CD1c-positive myeloid dendritic cell (primary cell): ENCODE results near the gene MGLL.

Experiments used
- DNase-seq: peaks from one replicate; pipeline ENCODE4 v3.0.0-alpha.2; 2016; ENCODE audit errors: extremely low spot score

Gene MGLL

GRCh38 chr3:127835993-127836882, 13.9 kb upstream of the MGLL start:
- no peak for DNase-seq

GRCh38 chr3:127834771-127835170, 12.5 kb upstream of the MGLL start:
- no peak for DNase-seq

- no peak for DNase-seq
These were observed 11.1 kb upstream of the MGLL start for GRCh38 chr3:127833281-127834032.

- peak; percentile 69 for DNase-seq
These were observed 9.4 kb upstream of the MGLL start for GRCh38 chr3:127831723-127832172.

- DNase-seq: no peak
These were observed 7.2 kb upstream of the MGLL start for GRCh38 chr3:127829537-127829936.

GRCh38 chr3:127827808-127828207, 5.5 kb upstream of the MGLL start:
- DNase-seq: no peak

GRCh38 chr3:127825756-127826155, 3.4 kb upstream of the MGLL start:
- DNase-seq: no peak

- no peak for DNase-seq
These were observed 2.0 kb upstream of the MGLL start for GRCh38 chr3:127824151-127824825.

- no peak for DNase-seq
These were observed 1.1 kb upstream of the MGLL start for GRCh38 chr3:127823426-127823857.

- DNase-seq: peak; percentile 41
These were observed 539 bp upstream of the MGLL start for GRCh38 chr3:127822682-127823425.

- peak; percentile 53 for DNase-seq
These were observed 921 bp downstream of the MGLL start for GRCh38 chr3:127821394-127821793.

- no peak for DNase-seq
These were observed 1.4 kb downstream of the MGLL start for GRCh38 chr3:127820826-127821313.

GRCh38 chr3:127820221-127820825, 2.0 kb downstream of the MGLL start:
- peak; percentile 26 for DNase-seq

- no peak for DNase-seq
These were observed 2.7 kb downstream of the MGLL start for GRCh38 chr3:127819656-127820055.

GRCh38 chr3:127819086-127819485, 3.2 kb downstream of the MGLL start:
- no peak for DNase-seq

- no peak for DNase-seq
These were observed 4.9 kb downstream of the MGLL start for GRCh38 chr3:127817406-127817841.

GRCh38 chr3:127816783-127817405, 5.4 kb downstream of the MGLL start:
- no peak for DNase-seq

GRCh38 chr3:127815641-127816605, 6.4 kb downstream of the MGLL start:
- DNase-seq: no peak

- DNase-seq: no peak
These were observed 7.3 kb downstream of the MGLL start for GRCh38 chr3:127815001-127815400.
